Upper lobe of left lung (tissue), 6 donors: Measurements from ENCODE around the gene TRMT61A. TPM values are rescaled to one million over a fixed set of nuclear protein-coding genes. Genes with fewer than 3 reads are reported as not detected.

Experiments
- ATAC-seq, 2 donors: fragments of 200-7000 bp; cut with Tn5 transposase; one replicate each; pipeline ENCODE4 v1.9.1; 2022; ENCODE audit warnings: mild to moderate bottlenecking in 2 of 2, moderate library complexity in 2 of 2; ENCODE audit not compliant: low FRiP score in 2 of 2
- DNase-seq, 2 donors: peaks; one replicate each; pipeline ENCODE4 v3.0.0-alpha.2; 2019 to 2020
- H3K27ac ChIP-seq, 4 donors: fragments of 200-600 bp; sonication (generic); one replicate each; pipeline ENCODE4 v1.5.1; 2016 to 2019
- H3K27me3 ChIP-seq, 4 donors: fragments of 200-600 bp; sonication (generic); one replicate each; pipeline ENCODE4 v1.5.1; 2017 to 2019
- H3K36me3 ChIP-seq, 4 donors: fragments of 200-600 bp; sonication (generic); one replicate each; pipeline ENCODE4 v1.5.1; 2016 to 2019
- H3K4me1 ChIP-seq, 4 donors: fragments of 200-600 bp; sonication (generic); one replicate each; pipeline ENCODE4 v1.5.1; 2018 to 2019
- H3K4me3 ChIP-seq, 4 donors: fragments of 200-600 bp; sonication (generic); one replicate each; pipeline ENCODE4 v1.5.1; 2017 to 2019; ENCODE audit warnings: mild to moderate bottlenecking in 2 of 4, moderate library complexity in 1 of 4
- H3K9me3 ChIP-seq, 4 donors: fragments of 200-600 bp; sonication (generic); one replicate each; pipeline ENCODE4 v1.5.1; 2018 to 2019
- CTCF ChIP-seq, 6 experiments: fragments of 450-650 bp in 4 of 6; fragments of 200-600 bp in 2 of 6; sonication (generic) in 2 of 6; IDR thresholded peaks; one replicate each; pipeline ENCODE4 v1.5.1; 2016 to 2019; ENCODE audit warnings: antibody characterized with exemption in 6 of 6
- EP300 ChIP-seq, 4 donors: sonication (generic); formaldehyde crosslinking; IDR thresholded peaks; one replicate each; pipeline ENCODE4 v1.5.1; 2017; ENCODE audit warnings: antibody characterized with exemption in 4 of 4, control low read depth in 2 of 4
- POLR2A ChIP-seq, 4 donors: fragments of 450-650 bp; IDR thresholded peaks; one replicate each; pipeline ENCODE4 v1.5.1; 2016 to 2017; ENCODE audit warnings: antibody characterized with exemption in 4 of 4, mild to moderate bottlenecking in 2 of 4
- POLR2AphosphoS5 ChIP-seq, 2 donors: sonication (generic); formaldehyde crosslinking; IDR thresholded peaks; one replicate each; pipeline ENCODE4 v1.5.1; 2017; ENCODE audit warnings: antibody characterized with exemption in 2 of 2
- WGBS, 2 donors: methylation state at CpG; one replicate each; pipeline ENCODE4 v1.1.5; 2017 to 2018; 5-methylcytosine and 5-hydroxymethylcytosine counted together
- small RNA-seq, 4 donors: library from RNA; depleted of rRNA; stranded (forward); fragments of <200 nt; gene quantifications; one replicate each; pipeline ENCODE3, GENCODE V24; 2016
- total RNA-seq, 6 donors: library from RNA; depleted of rRNA in 4 of 6; stranded (reverse); fragments of >200 nt in 4 of 6; gene quantifications; one replicate each; pipeline versions ENCODE4 v1.1.0 to v1.2.1, GENCODE V29; 2016 to 2021
- donor health status: DM: no; HTN: no; CAD: no; lungs with moderate emphysema.
- donor health status: DM: no; HTN: yes; CAD: no; lungs with severe emphysema.

TRMT61A gene
- total RNA-seq, 6 donors from 2014 or later: 6.7 to 25.1 (median 15.0) TPM

- ATAC-seq (peak; percentile 8 to 60), DNase-seq (peak in 1 of 2 donors; percentile 74)
- H3K4me1 ChIP-seq: peaks cover 2 to 15% (median 9%) of the 10 kb centered on the region in 4 donors
- no peak overlapping the region for H3K4me3 ChIP-seq
- no peaks in the 10 kb centered on the region for H3K9me3 ChIP-seq
- WGBS, 2 donors: 88 to 95% methylated on average over 14 to 25 of the region's 26 CpGs
- no peak overlapping the region for H3K27ac ChIP-seq
- peaks cover 0 to 37% (median 12%) of the 10 kb centered on the region in 4 donors for H3K36me3 ChIP-seq
- H3K27me3 ChIP-seq: no peaks in the 10 kb centered on the region
- TF ChIP-seq EP300 (IDR thresholded peaks at IDR 0.05) (no peak), CTCF (IDR thresholded peaks at IDR 0.05) (no peak), POLR2AphosphoS5 (IDR thresholded peaks at IDR 0.05) (no peak), POLR2A (IDR thresholded peaks at IDR 0.05) (no peak)
Measured at GRCh38 chr14:103581954-103582703, 53.1 kb downstream of the TRMT61A start.

GRCh38 chr14:103584326-103584915 is 55.4 kb downstream of the TRMT61A start:
- H3K36me3 ChIP-seq: peaks cover 0 to 37% (median 7%) of the 10 kb centered on the region in 4 donors
- ATAC-seq (no peak), DNase-seq (no peak)
- no peaks in the 10 kb centered on the region for H3K4me1 ChIP-seq
- H3K27me3 ChIP-seq: no peaks in the 10 kb centered on the region
- TF ChIP-seq POLR2A (IDR thresholded peaks at IDR 0.05) (no peak), EP300 (IDR thresholded peaks at IDR 0.05) (no peak), POLR2AphosphoS5 (IDR thresholded peaks at IDR 0.05) (no peak)
- H3K9me3 ChIP-seq: no peaks in the 10 kb centered on the region
- no peak overlapping the region for H3K4me3 ChIP-seq
- WGBS, 2 donors: 77 to 83% methylated on average over 11 of the region's 11 CpGs
- no peak overlapping the region for H3K27ac ChIP-seq

Small RNA genes within 50 kb of the gene (small RNA-seq; reads per million reads assigned to genes)
- gene RNU4-68P (0 to 13.6 (median 0.03) reads per million in 4 donors), gene RNU7-160P (0 reads per million in 4 donors)

Other genes with a start within 250 kb of the TRMT61A start
- gene EIF5, start 195.0 kb upstream of the TRMT61A start, total RNA-seq: 100 to 1,000 TPM; 103 to 265 (median 176) TPM
- 100 to 1,000 TPM in 5 of 6 donors, 10 to 100 TPM in 1; 84.5 to 190 (median 132) TPM for gene MARK3, start 143.8 kb upstream of the TRMT61A start, total RNA-seq
- gene CKB, start 6.4 kb upstream of the TRMT61A start, total RNA-seq: 100 to 1,000 TPM; 168 to 303 (median 231) TPM
- gene BAG5, start 33.5 kb downstream of the TRMT61A start, total RNA-seq: 10 to 100 TPM; 12.6 to 36.9 (median 27.1) TPM
- gene COA8, start 33.8 kb downstream of the TRMT61A start, total RNA-seq: 10 to 100 TPM; 12.6 to 38.3 (median 28.6) TPM
- 100 to 1,000 TPM; 175 to 614 (median 267) TPM for gene KLC1, start 100.0 kb downstream of the TRMT61A start, total RNA-seq
- 10 to 100 TPM in 1 of 6 donors, 1 to 10 TPM in 5; 2.4 to 16.8 (median 5.8) TPM for gene XRCC3, start 186.3 kb downstream of the TRMT61A start, total RNA-seq
- 10 to 100 TPM; 29.3 to 92.1 (median 65.5) TPM for gene ZFYVE21, start 186.6 kb downstream of the TRMT61A start, total RNA-seq